Activated CD8-positive, alpha-beta memory T cell treated with anti-CD3 and anti-CD28 coated beads for 36 hours (primary cell): Measurements from ENCODE around the gene MAN1B1. TPM values are rescaled to one million over a fixed set of nuclear protein-coding genes. Genes with fewer than 3 reads are reported as not detected.
"Not testable (repeated sequence)": the region's sequence is repeated elsewhere in the genome, so short reads cannot be mapped to it uniquely, and the experiment has no call there.

Experiments used
- CTCF ChIA-PET: fragments of 350-600 bp; sonication (Branson Sonifier 250); formaldehyde crosslinking; loops from one replicate; lab custom pipeline; 2021; ENCODE audit warnings: antibody characterized with exemption; lab: Charles Lee
- POLR2A ChIA-PET: fragments of 350-600 bp; sonication (Branson Sonifier 250); formaldehyde crosslinking; loops from one replicate; lab custom pipeline; 2021; ENCODE audit warnings: antibody characterized with exemption; lab: Charles Lee
- total RNA-seq, 2 experiments: library from RNA; stranded (reverse); gene quantifications; one replicate each; pipeline ENCODE4 v1.2.3, GENCODE V29; 2021

MAN1B1 gene
- total RNA-seq, 2 experiments from 2014 or later: 30.0 to 34.1 TPM

DNA sequence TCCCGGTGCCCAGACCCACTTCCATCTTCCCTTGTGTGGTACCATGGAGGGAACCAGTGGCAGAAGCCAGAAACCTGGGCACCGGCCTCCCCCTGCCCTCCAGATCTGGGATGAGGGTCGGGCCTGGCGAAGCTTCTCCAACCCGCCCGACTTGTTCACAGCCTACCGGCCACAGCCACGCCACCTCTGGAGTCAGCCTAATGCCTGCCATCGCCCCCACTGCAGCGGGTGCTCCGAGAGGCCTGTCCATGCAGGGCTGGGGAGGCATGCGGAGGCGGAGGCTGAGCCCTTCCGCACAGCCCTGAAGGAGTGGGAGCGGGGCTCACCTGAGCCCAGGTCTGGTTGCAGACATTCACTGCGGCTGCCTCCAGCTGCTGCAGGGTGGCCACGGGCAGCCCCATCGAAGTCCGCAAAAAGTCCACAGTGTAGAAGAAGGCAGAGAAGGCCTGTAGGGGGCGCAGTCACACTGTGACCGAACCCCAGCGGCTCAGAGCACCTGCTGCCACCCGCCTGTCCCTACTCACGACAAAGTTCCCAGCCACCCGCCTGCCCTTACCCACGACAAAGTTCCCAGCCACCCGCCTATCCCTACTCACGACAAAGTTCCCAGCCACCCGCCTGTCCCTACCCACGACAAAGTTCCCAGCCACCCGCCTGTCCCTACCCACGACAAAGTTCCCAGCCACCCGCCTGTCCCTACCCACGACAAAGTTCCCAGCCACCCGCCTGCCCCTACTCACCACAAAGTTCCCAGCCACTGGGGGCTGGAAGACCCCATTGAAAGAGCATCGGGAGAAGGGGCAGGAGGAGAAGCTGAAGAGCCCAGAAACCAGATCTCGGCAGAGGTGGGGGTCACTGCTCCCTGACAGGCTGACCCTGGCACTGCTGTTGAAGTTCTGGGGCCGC lies 37.0 kb upstream of the MAN1B1 start:
- ChIA-PET POLR2A (no interaction called here), CTCF (interaction anchor here (0.6 to 4.8 kb wide), 6 partner anchors 11 to 171 kb away, joined by 3 to 120 read pairs (median 6); partner anchors contain the start of genes CLIC3 and SAPCD2)

DNA sequence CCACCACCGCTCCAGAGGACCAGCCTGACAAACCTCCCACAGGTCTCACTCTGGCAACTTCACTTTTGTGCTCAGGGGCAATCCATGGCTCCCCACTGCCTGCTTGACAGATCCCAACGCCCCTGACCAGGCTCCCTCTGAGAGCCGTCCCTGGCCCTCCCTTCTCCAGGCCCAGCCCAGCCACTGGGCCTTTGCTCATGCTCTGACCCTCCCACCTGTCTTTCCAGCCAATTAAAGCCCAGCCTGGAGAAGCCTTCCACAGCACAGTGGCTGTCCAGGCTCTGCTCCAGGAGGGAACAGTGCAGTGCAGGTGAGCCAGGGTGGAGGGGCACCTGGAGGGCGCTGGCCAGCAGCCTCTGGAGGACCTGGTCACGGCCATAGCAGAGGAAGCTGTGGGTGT lies 36.2 kb upstream of the MAN1B1 start:
- ChIA-PET CTCF (interaction anchor here (4.8 kb wide), 1 partner anchor 17 kb away, joined by 120 read pairs; the partner anchor contains the start of gene SAPCD2), POLR2A (no interaction called here)

DNA sequence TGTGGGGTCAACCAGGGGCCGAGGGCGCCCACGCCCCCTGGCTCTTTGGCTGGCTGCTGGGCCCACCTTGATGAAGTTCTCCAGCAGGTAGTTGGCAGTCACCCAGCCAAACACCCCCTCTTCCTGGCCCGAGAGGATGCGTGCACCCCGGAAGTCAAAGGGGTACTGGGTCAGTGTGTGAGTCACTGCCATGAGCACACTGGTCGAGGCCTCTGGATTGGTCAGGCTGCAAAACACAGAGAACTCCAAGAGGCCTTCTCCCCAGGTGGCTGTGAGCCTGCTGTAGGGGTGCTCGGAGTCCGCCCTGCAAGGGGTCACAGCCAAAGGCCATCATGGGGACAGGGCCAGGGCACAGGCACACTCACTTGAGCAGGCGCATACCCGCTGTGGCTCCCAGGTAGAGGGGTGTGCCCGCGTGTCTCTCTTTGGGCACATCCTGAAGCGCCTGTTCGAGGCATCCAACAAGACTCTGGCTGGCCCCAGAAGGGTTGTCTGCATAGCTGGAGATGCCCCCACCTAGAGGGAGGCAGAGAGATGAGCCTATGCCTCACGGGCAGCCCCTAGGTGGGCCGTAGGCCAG lies 35.5 kb upstream of the MAN1B1 start:
- POLR2A ChIA-PET: no interaction called here
- CTCF ChIA-PET: interaction anchor here (2.7 kb wide), 1 partner anchor 17 kb away, joined by 13 read pairs; no protein-coding TSS in a partner anchor

- ChIA-PET CTCF (interaction anchor here (0.6 to 2.7 kb wide), 6 partner anchors 15 to 315 kb away, joined by 3 to 17 read pairs (median 6); no protein-coding TSS in a partner anchor), POLR2A (interaction anchor here (0.5 to 0.6 kb wide), 2 partner anchors 18 to 49 kb away, joined by 4 read pairs; no protein-coding TSS in a partner anchor)
Measured at GRCh38 chr9:137052293-137052692, 34.5 kb upstream of the MAN1B1 start.

- ChIA-PET CTCF (interaction anchor here (0.6 to 2.7 kb wide), 6 partner anchors 14 to 312 kb away, joined by 3 to 17 read pairs (median 6); no protein-coding TSS in a partner anchor), POLR2A (interaction anchor here (0.6 kb wide), 1 partner anchor 48 kb away, joined by 4 read pairs; no protein-coding TSS in a partner anchor)
Measured at GRCh38 chr9:137052998-137053943, 33.5 kb upstream of the MAN1B1 start.

GRCh38 chr9:137053944-137054931 lies 32.5 kb upstream of the MAN1B1 start, which contains the start of gene ENTPD2:
Gene ENTPD2 (minus strand): TSS chr9:137054061. CDS start chr9:137053997, 64 bp downstream.
- ChIA-PET CTCF (interaction anchor here (1.6 to 3.2 kb wide), 4 partner anchors 10 to 20 kb away, joined by 5 to 13 read pairs (median 10); no protein-coding TSS in a partner anchor), POLR2A (no interaction called here)

DNA sequence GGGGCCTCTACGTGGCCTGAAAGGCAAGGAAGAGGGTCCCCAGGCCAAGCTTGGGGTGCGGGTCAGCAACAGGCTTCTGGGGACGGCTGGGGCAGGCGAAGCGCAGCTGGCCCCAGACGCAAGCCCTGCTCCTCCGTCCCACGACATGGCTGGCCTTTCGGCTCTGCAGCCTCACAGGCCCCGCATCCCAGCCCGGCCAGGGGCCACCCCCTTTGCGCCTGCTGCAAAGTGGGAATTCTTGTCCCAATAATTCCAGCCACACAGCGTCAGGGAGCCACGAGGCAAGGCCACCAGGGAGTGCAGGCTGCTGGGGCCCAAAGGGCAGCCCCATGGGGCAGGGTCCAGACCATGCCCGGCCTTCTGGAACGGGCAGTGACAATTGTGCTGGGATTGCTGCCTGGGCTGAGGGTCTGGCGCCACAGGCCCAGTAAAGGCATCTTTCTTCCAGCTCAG lies 31.8 kb upstream of the MAN1B1 start:
- CTCF ChIA-PET: interaction anchor here (0.8 to 3.2 kb wide), 6 partner anchors 8 to 26 kb away, joined by 4 to 11 read pairs (median 6); partner anchors contain the start of gene SAPCD2
- POLR2A ChIA-PET: interaction anchor here (1.3 kb wide), 1 partner anchor 16 kb away, joined by 3 read pairs; no protein-coding TSS in a partner anchor

DNA sequence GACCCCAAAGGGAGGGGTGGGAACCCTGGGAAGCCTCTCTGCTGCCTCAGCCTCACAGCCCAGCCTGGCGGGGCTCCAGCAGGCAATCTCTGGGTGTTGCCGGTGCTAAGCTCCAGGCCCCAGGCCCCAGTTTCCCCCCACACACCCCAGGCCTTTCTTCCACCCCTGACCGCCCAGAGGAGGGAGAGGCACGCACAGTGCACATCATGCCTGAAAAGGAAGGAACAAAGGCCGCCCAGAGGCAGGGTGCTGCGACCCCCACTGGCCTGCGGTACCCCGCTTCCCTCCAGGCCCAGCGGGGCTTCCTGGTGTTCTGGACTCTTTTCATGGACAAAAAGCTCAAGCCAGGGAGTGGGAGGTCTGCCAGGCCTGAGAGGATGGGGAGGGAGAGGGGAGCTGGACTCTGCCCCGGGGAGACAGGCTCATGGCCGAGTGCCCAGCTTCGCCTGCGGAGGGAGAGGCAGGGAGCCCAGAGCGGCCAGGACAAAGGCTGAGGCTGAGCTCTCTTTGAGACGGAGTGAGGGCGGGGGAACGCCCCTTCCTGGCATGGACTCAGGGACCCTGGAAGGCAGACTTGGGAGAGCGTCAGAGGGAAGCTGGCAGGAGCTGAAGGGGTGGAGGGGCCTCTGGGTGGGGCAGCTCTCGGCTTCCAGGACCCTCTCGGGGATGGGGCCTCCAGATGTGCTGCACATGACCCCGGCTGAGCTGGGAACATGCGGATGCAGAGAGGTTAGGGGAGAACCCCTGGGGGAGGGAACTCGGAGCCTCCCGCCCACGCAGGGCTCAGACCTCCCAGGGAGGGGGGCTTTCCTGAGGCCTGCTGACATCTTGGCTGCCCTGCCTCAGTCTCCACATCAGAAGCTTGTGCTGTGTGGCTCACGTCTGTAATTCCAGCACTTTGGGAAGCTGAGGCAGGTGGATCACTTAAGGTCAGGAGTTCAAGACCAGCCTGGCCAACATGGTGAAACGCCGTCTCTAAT lies 31.1 kb upstream of the MAN1B1 start:
- ChIA-PET POLR2A (interaction anchor here (1.3 kb wide), 1 partner anchor 16 kb away, joined by 3 read pairs; no protein-coding TSS in a partner anchor), CTCF (interaction anchor here (0.8 to 3.2 kb wide), 6 partner anchors 9 to 27 kb away, joined by 4 to 11 read pairs (median 6); partner anchors contain the start of gene SAPCD2)

GRCh38 chr9:137056739-137057415 lies 29.9 kb upstream of the MAN1B1 start:
- ChIA-PET POLR2A (no interaction called here), CTCF (interaction anchor here (1.8 to 3.2 kb wide), 3 partner anchors 7 to 28 kb away, joined by 8 to 11 read pairs (median 8); partner anchors contain the start of gene ABCA2)

- CTCF ChIA-PET: interaction anchor here (1.8 to 3.2 kb wide), 2 partner anchors 10 to 28 kb away, joined by 8 to 11 read pairs; partner anchors contain the start of gene ABCA2
- POLR2A ChIA-PET: no interaction called here
Measured at GRCh38 chr9:137057545-137057944, 29.2 kb upstream of the MAN1B1 start.

- CTCF ChIA-PET: interaction anchor here (0.7 to 2.8 kb wide), 4 partner anchors 9 to 29 kb away, joined by 3 to 15 read pairs (median 6); partner anchors contain the start of genes ABCA2 and NPDC1
- POLR2A ChIA-PET: no interaction called here
Measured at GRCh38 chr9:137058521-137059234, 28.1 kb upstream of the MAN1B1 start.

- ChIA-PET POLR2A (no interaction called here), CTCF (interaction anchor here (2.1 kb wide), 1 partner anchor 33 kb away, joined by 11 read pairs; the partner anchor contains the start of gene ABCA2)
Measured at GRCh38 chr9:137062384-137062783, 24.4 kb upstream of the MAN1B1 start.

- CTCF ChIA-PET: interaction anchor here (1.9 to 9.6 kb wide), 4 partner anchors 15 to 34 kb away, joined by 5 to 120 read pairs (median 42); partner anchors contain the start of genes ABCA2, MAN1B1 and NPDC1
- POLR2A ChIA-PET: not testable (repeated sequence)
Measured at GRCh38 chr9:137062798-137063197, 24.0 kb upstream of the MAN1B1 start.
